SK-N-SH (cell line): ENCODE measurements around the gene NTN1.

Experiments used
- EP300 ChIP-seq, 2 experiments: IDR thresholded peaks; 2 replicates each; pipeline versions ENCODE4 v1.4.0 to v1.6.1; 2012; ENCODE audit warnings: borderline replicate concordance in 1 of 2, low read depth in 1 of 2, low read length in 1 of 2
- FOXJ3 ChIP-seq: sonication (generic); formaldehyde crosslinking; IDR thresholded peaks from 2 replicates; pipeline ENCODE4 v1.5.1; 2020; ENCODE audit warnings: mild to moderate bottlenecking, missing genetic modification reagents
- FOXM1 ChIP-seq: IDR thresholded peaks from 2 replicates; pipeline ENCODE4 v1.4.0; 2012; ENCODE audit warnings: low read depth, mild to moderate bottlenecking
- GABPA ChIP-seq: IDR thresholded peaks from 2 replicates; pipeline ENCODE4 v1.4.0; 2012; ENCODE audit warnings: low read depth, mild to moderate bottlenecking
- JUND ChIP-seq: IDR thresholded peaks from 2 replicates; pipeline ENCODE4 v1.4.0; 2012
- RAD21 ChIP-seq: IDR thresholded peaks from 2 replicates; pipeline ENCODE4 v1.6.1; 2012; ENCODE audit warnings: mild to moderate bottlenecking, low read length
- SIN3A ChIP-seq: IDR thresholded peaks from 2 replicates; pipeline ENCODE4 v1.6.1; 2012; ENCODE audit warnings: low read depth, mild to moderate bottlenecking, low read length, moderate library complexity, borderline replicate concordance
- SMC3 ChIP-seq: IDR thresholded peaks from 2 replicates; pipeline ENCODE4 v1.6.1; 2012; ENCODE audit warnings: low read depth, low read length, improper control_type of control experiment
- TF ChIP-seq, protein P1 (sequence below): IDR thresholded peaks from 2 replicates; pipeline ENCODE4 v1.4.0; 2012; ENCODE audit warnings: low read depth, borderline replicate concordance
- TF ChIP-seq, protein P2 (sequence below): fragments of 200-600 bp; sonication (generic); IDR thresholded peaks from 2 replicates; pipeline ENCODE4 v1.6.1; 2017; ENCODE audit warnings: antibody characterized with exemption, mild to moderate bottlenecking, moderate library complexity
- TF ChIP-seq, protein P3 (sequence below): fragments of 150-350 bp; IDR thresholded peaks from 2 replicates; pipeline ENCODE4 v1.6.1; 2017; ENCODE audit warnings: antibody characterized with exemption, low read length, low read depth, borderline replicate concordance
- TF ChIP-seq, protein P4 (sequence below): IDR thresholded peaks from 2 replicates; pipeline ENCODE4 v1.4.0; 2012; ENCODE audit warnings: low read depth
- TF ChIP-seq, protein P5 (sequence below): IDR thresholded peaks from 2 replicates; pipeline ENCODE4 v1.6.1; 2012; ENCODE audit warnings: mild to moderate bottlenecking, low read depth, low read length, moderate library complexity

DNA sequence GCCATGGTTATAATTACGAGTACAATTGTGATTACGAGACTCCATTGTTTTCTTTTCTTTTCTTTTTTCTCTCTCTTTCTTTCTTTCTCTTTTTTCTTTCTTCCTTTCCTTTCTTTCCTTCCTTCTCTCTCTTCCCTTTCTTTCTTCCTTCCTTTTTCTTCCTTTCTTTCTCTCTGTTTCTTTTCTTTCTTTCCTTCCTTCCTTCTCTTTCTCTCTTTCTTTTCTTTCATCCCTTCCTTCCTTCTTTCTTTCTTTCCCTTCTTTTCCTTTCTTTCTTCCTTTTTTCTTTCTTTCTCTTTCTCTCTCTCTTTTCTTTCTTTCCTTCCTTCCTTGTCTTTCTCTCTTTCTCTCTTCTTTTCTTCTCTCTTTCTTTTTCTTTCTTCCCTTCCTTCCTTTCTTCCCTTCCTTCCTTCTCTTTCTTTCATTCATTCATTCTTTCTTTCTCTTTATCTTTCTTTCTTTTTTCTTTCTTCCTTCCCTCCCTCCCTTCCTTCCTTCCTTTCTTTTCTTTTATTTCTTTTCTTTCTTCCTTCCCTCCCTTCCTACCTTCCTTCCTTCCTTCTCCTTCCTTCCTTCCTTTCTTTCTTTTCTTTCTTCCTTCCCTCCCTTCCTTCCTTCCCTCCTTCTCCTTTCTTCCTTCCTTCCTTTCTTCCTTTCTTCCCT lies 14.1 kb upstream of the NTN1 start:
- TF ChIP-seq, protein P1, sequence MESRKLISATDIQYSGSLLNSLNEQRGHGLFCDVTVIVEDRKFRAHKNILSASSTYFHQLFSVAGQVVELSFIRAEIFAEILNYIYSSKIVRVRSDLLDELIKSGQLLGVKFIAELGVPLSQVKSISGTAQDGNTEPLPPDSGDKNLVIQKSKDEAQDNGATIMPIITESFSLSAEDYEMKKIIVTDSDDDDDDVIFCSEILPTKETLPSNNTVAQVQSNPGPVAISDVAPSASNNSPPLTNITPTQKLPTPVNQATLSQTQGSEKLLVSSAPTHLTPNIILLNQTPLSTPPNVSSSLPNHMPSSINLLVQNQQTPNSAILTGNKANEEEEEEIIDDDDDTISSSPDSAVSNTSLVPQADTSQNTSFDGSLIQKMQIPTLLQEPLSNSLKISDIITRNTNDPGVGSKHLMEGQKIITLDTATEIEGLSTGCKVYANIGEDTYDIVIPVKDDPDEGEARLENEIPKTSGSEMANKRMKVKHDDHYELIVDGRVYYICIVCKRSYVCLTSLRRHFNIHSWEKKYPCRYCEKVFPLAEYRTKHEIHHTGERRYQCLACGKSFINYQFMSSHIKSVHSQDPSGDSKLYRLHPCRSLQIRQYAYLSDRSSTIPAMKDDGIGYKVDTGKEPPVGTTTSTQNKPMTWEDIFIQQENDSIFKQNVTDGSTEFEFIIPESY: no peak
- TF ChIP-seq EP300 (IDR thresholded peaks at IDR 0.05; ENCODE audit: borderline replicate concordance in 1 of 2, low read depth in 1 of 2, low read length in 1 of 2): no peak
- TF ChIP-seq SIN3A: no peak
- TF ChIP-seq SMC3: no peak
- TF ChIP-seq, protein P2, sequence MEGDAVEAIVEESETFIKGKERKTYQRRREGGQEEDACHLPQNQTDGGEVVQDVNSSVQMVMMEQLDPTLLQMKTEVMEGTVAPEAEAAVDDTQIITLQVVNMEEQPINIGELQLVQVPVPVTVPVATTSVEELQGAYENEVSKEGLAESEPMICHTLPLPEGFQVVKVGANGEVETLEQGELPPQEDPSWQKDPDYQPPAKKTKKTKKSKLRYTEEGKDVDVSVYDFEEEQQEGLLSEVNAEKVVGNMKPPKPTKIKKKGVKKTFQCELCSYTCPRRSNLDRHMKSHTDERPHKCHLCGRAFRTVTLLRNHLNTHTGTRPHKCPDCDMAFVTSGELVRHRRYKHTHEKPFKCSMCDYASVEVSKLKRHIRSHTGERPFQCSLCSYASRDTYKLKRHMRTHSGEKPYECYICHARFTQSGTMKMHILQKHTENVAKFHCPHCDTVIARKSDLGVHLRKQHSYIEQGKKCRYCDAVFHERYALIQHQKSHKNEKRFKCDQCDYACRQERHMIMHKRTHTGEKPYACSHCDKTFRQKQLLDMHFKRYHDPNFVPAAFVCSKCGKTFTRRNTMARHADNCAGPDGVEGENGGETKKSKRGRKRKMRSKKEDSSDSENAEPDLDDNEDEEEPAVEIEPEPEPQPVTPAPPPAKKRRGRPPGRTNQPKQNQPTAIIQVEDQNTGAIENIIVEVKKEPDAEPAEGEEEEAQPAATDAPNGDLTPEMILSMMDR: no peak
- no peak for TF ChIP-seq FOXM1
- TF ChIP-seq, protein P3, sequence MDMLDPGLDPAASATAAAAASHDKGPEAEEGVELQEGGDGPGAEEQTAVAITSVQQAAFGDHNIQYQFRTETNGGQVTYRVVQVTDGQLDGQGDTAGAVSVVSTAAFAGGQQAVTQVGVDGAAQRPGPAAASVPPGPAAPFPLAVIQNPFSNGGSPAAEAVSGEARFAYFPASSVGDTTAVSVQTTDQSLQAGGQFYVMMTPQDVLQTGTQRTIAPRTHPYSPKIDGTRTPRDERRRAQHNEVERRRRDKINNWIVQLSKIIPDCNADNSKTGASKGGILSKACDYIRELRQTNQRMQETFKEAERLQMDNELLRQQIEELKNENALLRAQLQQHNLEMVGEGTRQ: no peak
- TF ChIP-seq GABPA: no peak
- TF ChIP-seq JUND: no peak
- TF ChIP-seq, protein P4, sequence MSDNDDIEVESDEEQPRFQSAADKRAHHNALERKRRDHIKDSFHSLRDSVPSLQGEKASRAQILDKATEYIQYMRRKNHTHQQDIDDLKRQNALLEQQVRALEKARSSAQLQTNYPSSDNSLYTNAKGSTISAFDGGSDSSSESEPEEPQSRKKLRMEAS: no peak
- TF ChIP-seq, protein P5, sequence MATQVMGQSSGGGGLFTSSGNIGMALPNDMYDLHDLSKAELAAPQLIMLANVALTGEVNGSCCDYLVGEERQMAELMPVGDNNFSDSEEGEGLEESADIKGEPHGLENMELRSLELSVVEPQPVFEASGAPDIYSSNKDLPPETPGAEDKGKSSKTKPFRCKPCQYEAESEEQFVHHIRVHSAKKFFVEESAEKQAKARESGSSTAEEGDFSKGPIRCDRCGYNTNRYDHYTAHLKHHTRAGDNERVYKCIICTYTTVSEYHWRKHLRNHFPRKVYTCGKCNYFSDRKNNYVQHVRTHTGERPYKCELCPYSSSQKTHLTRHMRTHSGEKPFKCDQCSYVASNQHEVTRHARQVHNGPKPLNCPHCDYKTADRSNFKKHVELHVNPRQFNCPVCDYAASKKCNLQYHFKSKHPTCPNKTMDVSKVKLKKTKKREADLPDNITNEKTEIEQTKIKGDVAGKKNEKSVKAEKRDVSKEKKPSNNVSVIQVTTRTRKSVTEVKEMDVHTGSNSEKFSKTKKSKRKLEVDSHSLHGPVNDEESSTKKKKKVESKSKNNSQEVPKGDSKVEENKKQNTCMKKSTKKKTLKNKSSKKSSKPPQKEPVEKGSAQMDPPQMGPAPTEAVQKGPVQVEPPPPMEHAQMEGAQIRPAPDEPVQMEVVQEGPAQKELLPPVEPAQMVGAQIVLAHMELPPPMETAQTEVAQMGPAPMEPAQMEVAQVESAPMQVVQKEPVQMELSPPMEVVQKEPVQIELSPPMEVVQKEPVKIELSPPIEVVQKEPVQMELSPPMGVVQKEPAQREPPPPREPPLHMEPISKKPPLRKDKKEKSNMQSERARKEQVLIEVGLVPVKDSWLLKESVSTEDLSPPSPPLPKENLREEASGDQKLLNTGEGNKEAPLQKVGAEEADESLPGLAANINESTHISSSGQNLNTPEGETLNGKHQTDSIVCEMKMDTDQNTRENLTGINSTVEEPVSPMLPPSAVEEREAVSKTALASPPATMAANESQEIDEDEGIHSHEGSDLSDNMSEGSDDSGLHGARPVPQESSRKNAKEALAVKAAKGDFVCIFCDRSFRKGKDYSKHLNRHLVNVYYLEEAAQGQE: no peak
- no peak for TF ChIP-seq RAD21
- TF ChIP-seq FOXJ3 (CRISPR knock-in tag): no peak
